Suprapubic skin (tissue), 4 donors: ENCODE data around the gene SYNE3. TPM values are rescaled to one million over a fixed set of nuclear protein-coding genes. Genes with fewer than 3 reads are reported as not detected.

Source experiments
- DNase-seq, 2 donors: peaks; one replicate each; pipeline ENCODE4 v3.0.0-alpha.2; 2019; ENCODE audit warnings: low spot score in 2 of 2
- H3K27ac ChIP-seq: fragments of 200-600 bp; sonication (generic); one replicate; pipeline ENCODE4 v1.5.1; 2019
- H3K27me3 ChIP-seq: fragments of 200-600 bp; sonication (generic); one replicate; pipeline ENCODE4 v1.5.1; 2019
- H3K36me3 ChIP-seq: fragments of 200-600 bp; sonication (generic); one replicate; pipeline ENCODE4 v1.5.1; 2019
- H3K4me1 ChIP-seq: fragments of 200-600 bp; sonication (generic); one replicate; pipeline ENCODE4 v1.5.1; 2019
- H3K4me3 ChIP-seq: fragments of 200-600 bp; sonication (generic); one replicate; pipeline ENCODE4 v1.5.1; 2019; ENCODE audit warnings: mild to moderate bottlenecking
- H3K9me3 ChIP-seq: fragments of 200-600 bp; sonication (generic); one replicate; pipeline ENCODE4 v1.5.1; 2019
- CTCF ChIP-seq, 2 donors: fragments of 200-600 bp in 1 of 2; fragments of 450-650 bp in 1 of 2; sonication (generic) in 1 of 2; IDR thresholded peaks; one replicate each; pipeline ENCODE4 v1.5.1; 2016 to 2019; ENCODE audit warnings: antibody characterized with exemption in 2 of 2, mild to moderate bottlenecking in 1 of 2, moderate library complexity in 1 of 2
- EP300 ChIP-seq: sonication (generic); formaldehyde crosslinking; IDR thresholded peaks from one replicate; pipeline ENCODE4 v1.6.1; 2017; ENCODE audit warnings: antibody characterized with exemption
- POLR2A ChIP-seq, 2 donors: fragments of 450-650 bp; IDR thresholded peaks; one replicate each; pipeline ENCODE4 v1.6.1; 2017; ENCODE audit warnings: antibody characterized with exemption in 2 of 2, mild to moderate bottlenecking in 2 of 2, moderate library complexity in 2 of 2
- POLR2AphosphoS5 ChIP-seq, 3 donors: sonication (generic); formaldehyde crosslinking; IDR thresholded peaks; one replicate each; pipeline ENCODE4 v1.6.1; 2017; ENCODE audit warnings: antibody characterized with exemption in 3 of 3
- WGBS: methylation state at CpG from one replicate; pipeline ENCODE4 v1.1.5; 2018; 5-methylcytosine and 5-hydroxymethylcytosine counted together
- total RNA-seq, 4 donors: library from RNA; depleted of rRNA; stranded (reverse); fragments of >200 nt; gene quantifications; one replicate each; pipeline ENCODE4 v1.1.0, GENCODE V29; 2016

SYNE3 gene
- total RNA-seq, 4 donors from 2014 or later = 9.1 to 21.4 (median 12.8) TPM

- no peak overlapping the region for H3K4me3 ChIP-seq
- no peaks in the 10 kb centered on the region for H3K36me3 ChIP-seq
- no peak for DNase-seq
- H3K27me3 ChIP-seq = no peaks in the 10 kb centered on the region
- H3K27ac ChIP-seq = no peak overlapping the region
- no peaks in the 10 kb centered on the region for H3K4me1 ChIP-seq
- no peak for TF ChIP-seq POLR2A (IDR thresholded peaks at IDR 0.05)
- TF ChIP-seq EP300 = no peak
- TF ChIP-seq CTCF (IDR thresholded peaks at IDR 0.05) = no peak
- TF ChIP-seq POLR2AphosphoS5 (IDR thresholded peaks at IDR 0.05) = no peak
- WGBS = 72% methylated on average over 2 of the region's 2 CpGs
- no peaks in the 10 kb centered on the region for H3K9me3 ChIP-seq
These were observed 41.4 kb upstream of the SYNE3 start for GRCh38 chr14:95557832-95558231.

- no peak overlapping the region for H3K27ac ChIP-seq
- H3K9me3 ChIP-seq = no peaks in the 10 kb centered on the region
- H3K36me3 ChIP-seq = no peaks in the 10 kb centered on the region
- H3K4me3 ChIP-seq = no peak overlapping the region
- WGBS = 82% methylated on average over 11 of the region's 11 CpGs
- TF ChIP-seq POLR2A (IDR thresholded peaks at IDR 0.05) = no peak
- TF ChIP-seq EP300 = no peak
- TF ChIP-seq POLR2AphosphoS5 (IDR thresholded peaks at IDR 0.05) = no peak
- no peak for TF ChIP-seq CTCF (IDR thresholded peaks at IDR 0.05)
- no peaks in the 10 kb centered on the region for H3K27me3 ChIP-seq
- H3K4me1 ChIP-seq = no peaks in the 10 kb centered on the region
- DNase-seq = no peak
These were observed 40.8 kb upstream of the SYNE3 start for GRCh38 chr14:95557291-95557690.

- Histone ChIP-seq H3K36me3 (peaks cover 3% of the 10 kb centered on the region), H3K4me3 (no peak overlapping the region), H3K27me3 (no peaks in the 10 kb centered on the region), H3K9me3 (no peaks in the 10 kb centered on the region), H3K4me1 (no peaks in the 10 kb centered on the region), H3K27ac (no peak overlapping the region)
- WGBS = 87% methylated on average over 10 of the region's 10 CpGs
- DNase-seq = no peak
- TF ChIP-seq POLR2AphosphoS5 (IDR thresholded peaks at IDR 0.05) = no peak
- no peak for TF ChIP-seq POLR2A (IDR thresholded peaks at IDR 0.05)
- TF ChIP-seq CTCF (IDR thresholded peaks at IDR 0.05) = no peak
- no peak for TF ChIP-seq EP300
These were observed 38.6 kb upstream of the SYNE3 start for GRCh38 chr14:95555053-95555452.

- Histone ChIP-seq H3K36me3 (peaks cover 4% of the 10 kb centered on the region), H3K9me3 (no peaks in the 10 kb centered on the region), H3K4me3 (no peak overlapping the region), H3K27ac (no peak overlapping the region), H3K4me1 (no peaks in the 10 kb centered on the region), H3K27me3 (no peaks in the 10 kb centered on the region)
- 86% methylated on average over 6 of the region's 7 CpGs for WGBS
- no peak for DNase-seq
- TF ChIP-seq EP300 = no peak
- no peak for TF ChIP-seq POLR2A (IDR thresholded peaks at IDR 0.05)
- no peak for TF ChIP-seq POLR2AphosphoS5 (IDR thresholded peaks at IDR 0.05)
- TF ChIP-seq CTCF (IDR thresholded peaks at IDR 0.05) = no peak
These were observed 36.7 kb upstream of the SYNE3 start for GRCh38 chr14:95553141-95553540.

- H3K9me3 ChIP-seq = no peaks in the 10 kb centered on the region
- 100% methylated on average over 1 of the region's 1 CpG for WGBS
These were observed 35.0 kb upstream of the SYNE3 start for GRCh38 chr14:95551435-95551834.

More at GRCh38 chr14:95551435-95551834, 35.0 kb upstream of the SYNE3 start:
- DNase-seq = no peak
- Histone ChIP-seq H3K4me1 (no peaks in the 10 kb centered on the region), H3K36me3 (peaks cover 8% of the 10 kb centered on the region), H3K4me3 (no peak overlapping the region), H3K27me3 (no peaks in the 10 kb centered on the region), H3K27ac (no peak overlapping the region)
- no peak for TF ChIP-seq EP300
- no peak for TF ChIP-seq POLR2AphosphoS5 (IDR thresholded peaks at IDR 0.05)
- no peak for TF ChIP-seq CTCF (IDR thresholded peaks at IDR 0.05)
- TF ChIP-seq POLR2A (IDR thresholded peaks at IDR 0.05) = no peak
